SH-SY5Y (cell line): ENCODE data around the gene FBXO38.

ENCODE experiments used
- GATA2 ChIP-seq: IDR thresholded peaks from 2 replicates; pipeline ENCODE4 v1.6.1; 2011; ENCODE audit warnings: mild to moderate bottlenecking, low read depth, low read length
- GATA3 ChIP-seq: IDR thresholded peaks from 2 replicates; pipeline ENCODE4 v1.6.1; 2011; ENCODE audit warnings: low read depth, mild to moderate bottlenecking, low read length, moderate library complexity

The FBXO38 gene

DNA sequence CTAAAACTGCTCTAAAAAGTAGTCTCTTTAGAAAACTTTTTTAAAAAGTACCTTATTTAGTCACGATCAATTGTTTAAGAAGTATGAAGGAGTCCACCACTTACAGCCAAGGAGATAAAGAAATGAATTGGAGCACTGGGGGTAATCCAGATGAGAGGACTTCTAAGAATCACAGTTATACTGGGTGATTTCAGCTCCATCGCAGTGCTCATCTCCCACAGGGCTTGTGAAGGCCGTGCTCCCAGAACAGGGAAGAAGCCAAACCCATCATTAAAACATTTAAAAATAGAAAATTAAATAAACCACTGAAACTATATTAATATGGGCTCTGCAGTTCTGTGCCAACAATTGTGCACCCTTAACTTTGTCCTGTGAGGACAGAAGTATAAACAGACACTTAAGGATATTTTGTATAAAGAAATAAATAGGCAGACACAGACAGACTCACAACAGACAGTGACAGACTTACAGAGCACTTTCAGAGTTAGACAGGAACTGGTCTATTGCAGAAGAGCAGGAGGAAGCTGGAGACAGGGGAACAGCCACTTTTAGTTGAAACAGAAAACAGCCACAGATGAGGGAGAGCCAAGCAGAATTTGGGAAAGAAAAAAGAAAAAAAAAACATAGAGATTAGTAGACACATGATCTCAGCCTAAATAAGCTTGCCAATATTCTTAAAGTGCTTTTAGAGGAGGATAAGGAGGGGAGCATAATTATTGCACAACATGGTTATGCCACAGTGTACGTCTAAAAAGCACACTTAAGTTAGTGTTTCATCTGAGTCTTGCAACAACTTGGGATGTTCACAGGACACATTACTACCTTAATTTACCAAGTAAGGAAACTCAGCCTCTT lies 81.8 kb downstream of the FBXO38 start:
- TF ChIP-seq GATA3 (no peak), GATA2 (no peak)

DNA sequence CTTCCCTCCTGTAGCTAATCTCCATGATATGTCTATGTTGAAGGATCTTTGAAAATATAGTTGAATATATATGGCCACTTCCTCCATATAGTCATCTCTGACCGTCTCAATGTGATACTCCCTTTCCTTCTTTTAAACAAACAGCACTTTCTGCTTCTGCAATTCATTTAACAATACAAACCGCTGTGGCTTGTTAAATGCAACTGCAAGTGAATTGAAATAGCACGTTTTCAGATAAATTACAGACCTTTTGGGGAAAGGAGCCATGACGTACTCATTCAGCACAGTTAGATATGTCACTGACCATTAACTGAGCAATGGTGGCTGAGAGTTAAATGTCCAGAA lies 82.5 kb downstream of the FBXO38 start:
- TF ChIP-seq GATA2 = no peak
- no peak for TF ChIP-seq GATA3

DNA sequence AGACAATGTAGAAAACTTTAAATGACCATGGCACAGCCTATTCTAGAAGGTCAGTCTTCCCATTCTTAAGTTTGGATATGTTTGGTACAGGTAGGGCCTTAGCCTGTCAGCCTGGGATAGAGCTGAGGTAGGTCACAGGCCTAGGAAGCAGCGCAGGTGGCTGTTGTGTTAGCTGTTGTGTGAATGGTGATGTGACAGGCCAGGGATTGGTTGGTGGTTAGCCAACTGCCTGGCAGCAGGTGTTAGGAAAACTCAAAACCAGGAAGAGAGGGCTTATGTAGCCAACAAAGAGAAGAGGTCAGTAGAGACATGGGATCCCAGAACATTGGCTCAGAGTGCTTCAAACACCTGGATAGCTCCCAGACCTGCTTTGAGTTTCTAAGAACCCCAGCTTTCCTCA lies 84.2 kb downstream of the FBXO38 start:
- TF ChIP-seq GATA3 (no peak), GATA2 (no peak)

DNA sequence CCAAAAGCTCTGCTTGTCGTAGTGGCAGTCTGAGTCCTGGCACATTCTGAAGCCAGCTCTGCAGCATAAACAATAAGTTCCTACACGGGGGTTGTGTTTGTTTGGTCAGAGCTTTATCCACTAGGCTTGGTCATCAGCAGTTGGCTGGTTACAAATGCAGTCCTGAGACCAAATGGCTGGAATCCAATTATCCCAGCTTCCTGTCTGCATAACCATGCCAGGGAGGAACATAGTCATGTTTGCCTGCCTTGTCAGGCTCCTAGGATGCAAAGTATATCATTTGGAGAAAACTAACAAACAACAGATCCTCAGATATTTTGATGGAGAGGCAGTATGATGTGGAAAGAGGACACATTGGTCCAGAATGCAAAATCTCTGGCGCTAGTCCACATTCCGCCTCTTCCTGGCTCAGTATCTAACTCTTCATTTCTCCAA lies 85.8 kb downstream of the FBXO38 start:
- no peak for TF ChIP-seq GATA3
- no peak for TF ChIP-seq GATA2

DNA sequence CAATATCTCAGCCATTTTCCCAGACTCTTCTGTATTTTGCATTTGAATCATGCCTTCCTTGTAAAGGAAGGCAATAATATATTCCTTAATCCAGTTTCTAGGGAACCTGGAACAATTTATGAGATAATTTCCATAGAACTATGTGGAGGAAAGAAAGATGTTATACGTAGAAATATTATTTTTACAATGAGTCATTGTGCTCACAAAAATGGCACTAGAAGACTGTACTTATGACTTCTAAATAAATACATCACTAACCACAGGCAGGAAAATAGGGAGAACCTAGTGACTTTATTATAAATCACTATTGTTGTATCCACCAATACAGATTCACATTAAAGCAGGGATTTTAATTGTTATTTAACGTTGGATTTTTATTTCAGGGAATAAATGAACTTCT lies 87.6 kb downstream of the FBXO38 start:
- no peak for TF ChIP-seq GATA3
- no peak for TF ChIP-seq GATA2

DNA sequence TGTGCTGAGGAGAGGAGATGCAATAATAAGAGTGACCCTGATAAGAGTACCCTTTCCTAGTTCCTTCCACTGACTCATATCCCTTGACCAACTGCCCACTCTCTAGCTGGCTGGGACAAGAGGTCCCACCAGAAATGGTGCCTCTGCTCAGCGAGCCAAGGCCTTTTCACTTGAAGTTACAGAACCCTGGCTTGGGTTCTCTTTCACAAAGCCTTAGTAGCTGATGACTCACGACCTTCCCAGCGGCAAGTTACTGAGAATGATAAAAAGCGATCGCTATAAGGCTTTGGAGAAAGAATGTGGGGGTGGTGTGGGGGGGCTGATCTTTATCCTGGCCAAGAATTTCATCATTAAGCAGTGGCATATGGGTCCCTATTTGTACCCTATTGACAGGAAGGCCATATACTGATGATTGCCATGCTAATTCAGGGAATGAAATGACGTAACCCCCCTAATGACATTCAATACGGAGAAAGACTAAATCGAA lies 90.3 kb downstream of the FBXO38 start:
- TF ChIP-seq GATA3 (no peak), GATA2 (no peak)

DNA sequence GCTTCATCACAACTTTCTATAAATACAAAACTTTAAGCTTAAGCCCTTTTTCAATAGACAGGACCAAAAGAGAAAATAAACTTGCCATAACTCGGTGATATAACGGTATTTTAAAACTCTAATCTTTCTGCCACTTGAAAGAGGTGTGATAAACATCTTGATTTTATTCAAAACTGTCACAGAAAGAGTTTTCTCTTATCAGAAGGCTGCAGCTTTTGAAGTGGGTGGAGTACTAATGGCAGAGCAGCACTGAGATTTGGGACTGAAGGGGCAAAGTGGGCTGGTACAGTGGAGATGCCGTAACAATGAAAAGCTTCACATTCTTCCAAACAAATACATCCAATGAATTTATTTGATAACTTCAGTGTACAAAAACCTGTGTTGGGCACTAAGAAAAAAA lies 92.5 kb downstream of the FBXO38 start:
- TF ChIP-seq GATA2 = no peak
- TF ChIP-seq GATA3 = no peak

DNA sequence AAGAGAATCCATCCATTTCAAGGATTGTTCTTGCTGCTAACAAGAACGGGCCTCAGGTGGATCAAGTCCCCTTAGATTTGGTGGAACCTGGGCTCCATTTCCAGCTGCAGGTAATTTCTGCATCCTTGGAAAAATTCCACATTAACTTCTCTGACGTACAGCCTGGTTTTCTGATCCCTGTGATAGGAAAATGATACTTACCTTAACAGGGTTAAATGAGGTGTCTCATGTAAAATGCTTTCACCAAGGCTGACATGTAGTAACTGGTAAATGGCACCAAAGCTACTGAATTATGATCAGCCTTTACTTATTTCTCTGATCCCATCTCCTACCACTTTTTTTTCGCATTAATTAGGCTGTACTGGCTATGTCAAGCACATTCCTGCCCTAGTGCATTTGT lies 93.7 kb downstream of the FBXO38 start:
- TF ChIP-seq GATA2 (no peak), GATA3 (no peak)

DNA sequence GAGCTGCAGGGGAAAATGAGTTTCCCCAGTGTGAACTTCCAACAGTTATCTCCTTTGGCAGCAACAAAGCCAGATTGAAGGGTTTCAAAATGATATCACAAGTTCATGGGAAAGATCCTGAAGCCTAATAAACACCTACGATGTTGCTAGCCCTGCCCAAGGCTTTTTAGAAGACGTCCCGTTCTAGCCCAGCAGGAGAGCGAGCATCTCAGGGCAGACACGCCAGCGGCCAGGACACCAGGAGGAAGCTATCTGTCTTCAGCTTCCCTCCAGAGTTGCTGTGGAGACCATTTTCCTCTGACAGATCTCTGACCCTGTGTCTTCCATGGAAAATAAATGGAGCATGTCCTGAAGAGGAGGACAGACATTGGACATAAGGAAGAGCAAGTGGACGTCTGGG lies 98.4 kb downstream of the FBXO38 start:
- TF ChIP-seq GATA2 (no peak), GATA3 (no peak)

DNA sequence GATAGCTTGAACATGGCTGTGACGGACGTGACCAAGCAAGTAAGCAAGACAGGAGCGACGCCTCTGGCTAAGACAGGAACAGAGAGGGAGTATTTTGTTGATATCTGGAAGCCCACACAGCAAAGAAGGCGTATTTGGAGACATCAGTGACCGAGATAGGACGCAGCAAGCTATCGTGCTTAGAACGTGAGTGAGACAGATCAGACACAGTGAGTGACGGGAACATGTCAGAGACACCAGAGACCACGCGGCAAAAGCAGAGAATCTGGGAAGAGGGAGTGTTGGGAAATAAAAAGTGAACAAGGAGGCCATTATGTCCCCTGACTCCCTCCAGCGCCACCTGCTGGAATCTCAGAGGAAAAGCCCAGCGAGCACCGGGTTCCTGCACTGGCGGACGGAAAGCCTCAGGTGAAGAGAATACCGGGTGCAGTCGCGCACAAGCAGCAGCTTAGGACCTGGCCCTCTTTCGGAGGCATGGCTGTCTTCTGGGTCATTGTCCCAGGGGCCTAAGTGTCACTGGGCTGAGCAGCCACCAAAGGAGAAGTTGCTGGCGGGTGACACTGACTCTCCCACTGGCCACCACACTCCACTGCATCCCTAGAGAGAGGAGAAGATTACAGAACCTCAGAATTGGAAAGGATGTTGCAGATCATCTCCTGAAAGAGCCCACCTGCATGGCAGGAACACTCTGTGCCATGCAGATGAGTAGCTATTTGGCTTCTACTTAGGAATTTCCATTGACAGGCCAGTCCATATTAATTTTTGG lies 99.1 kb downstream of the FBXO38 start:
- TF ChIP-seq GATA3 = no peak
- no peak for TF ChIP-seq GATA2

DNA sequence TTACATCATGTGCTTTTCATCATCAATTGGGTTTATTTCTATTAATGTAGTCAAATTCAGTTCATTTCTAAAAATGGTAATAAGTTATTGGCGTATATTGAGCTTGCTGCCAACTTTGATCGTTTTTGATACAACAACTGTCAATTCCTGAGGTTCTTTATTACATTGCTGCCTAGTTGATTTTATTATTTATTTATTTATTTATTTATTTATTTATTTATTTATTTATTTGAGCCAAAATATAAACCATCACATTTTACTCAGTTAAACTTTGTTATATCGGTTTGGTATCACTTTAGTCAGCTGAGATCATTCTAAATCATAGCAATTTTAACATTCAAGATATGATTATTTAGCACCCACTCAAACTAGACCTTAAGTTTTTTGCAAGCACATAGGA lies 100.0 kb downstream of the FBXO38 start:
- no peak for TF ChIP-seq GATA2
- no peak for TF ChIP-seq GATA3

DNA sequence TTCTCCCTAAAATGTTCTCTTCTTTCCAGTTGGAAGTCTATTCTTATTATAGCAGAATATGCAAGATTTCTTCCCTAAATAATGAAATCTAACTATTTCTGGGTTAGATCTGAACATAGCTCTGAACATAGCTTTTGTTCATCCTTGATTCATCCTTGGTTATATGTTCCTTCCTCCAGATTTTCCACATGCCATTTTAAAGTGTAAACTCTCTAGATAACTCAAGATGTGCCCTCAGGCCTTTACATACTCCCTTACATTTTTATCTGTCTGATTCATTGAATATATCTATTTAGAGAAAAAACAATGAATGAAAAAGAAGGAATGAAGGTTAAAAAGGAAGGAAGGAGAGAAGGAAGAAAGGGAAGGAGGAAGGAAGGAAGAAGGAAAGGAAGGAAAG lies 100.9 kb downstream of the FBXO38 start:
- no peak for TF ChIP-seq GATA2
- no peak for TF ChIP-seq GATA3

DNA sequence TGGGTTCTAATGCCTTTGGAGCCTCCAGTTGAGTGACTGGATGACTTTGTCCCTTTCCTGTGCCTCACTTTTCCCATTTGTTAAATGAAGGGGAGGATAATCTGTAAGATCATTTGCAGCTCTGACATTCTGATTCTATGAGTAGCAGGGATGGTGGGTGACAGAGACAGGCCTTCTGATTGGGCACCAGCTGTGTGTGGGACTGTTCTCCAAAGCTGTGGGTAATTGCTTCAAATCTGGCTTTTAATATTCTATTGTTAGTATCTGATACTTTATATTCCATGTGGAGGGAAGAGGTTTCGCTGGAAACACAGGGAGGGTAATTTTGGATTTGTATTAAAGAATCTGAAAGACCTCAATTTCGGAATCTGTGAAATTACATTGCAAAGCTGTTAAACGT lies 102.7 kb downstream of the FBXO38 start:
- no peak for TF ChIP-seq GATA2
- no peak for TF ChIP-seq GATA3

DNA sequence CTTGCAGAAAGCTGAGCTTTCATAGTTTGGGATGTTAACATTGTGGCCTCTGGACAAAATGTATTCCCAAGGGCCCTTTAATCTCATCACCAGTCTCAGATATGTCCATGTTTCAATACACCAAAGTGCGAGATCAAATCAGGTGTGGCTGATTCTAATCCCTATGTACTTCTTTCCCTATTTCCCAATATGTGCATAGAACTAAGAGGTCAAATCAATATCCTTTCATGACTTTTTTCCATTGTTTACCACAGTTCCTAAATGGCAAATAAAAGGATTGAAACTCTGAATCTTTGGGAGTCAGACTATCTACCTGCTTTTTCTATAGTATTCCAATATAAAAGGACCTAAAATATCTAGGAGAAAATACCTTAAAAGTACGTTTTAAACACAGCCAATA lies 105.0 kb downstream of the FBXO38 start:
- TF ChIP-seq GATA3 (no peak), GATA2 (no peak)
